ENCODE data around the gene MDM1.

Gene MDM1

DNA sequence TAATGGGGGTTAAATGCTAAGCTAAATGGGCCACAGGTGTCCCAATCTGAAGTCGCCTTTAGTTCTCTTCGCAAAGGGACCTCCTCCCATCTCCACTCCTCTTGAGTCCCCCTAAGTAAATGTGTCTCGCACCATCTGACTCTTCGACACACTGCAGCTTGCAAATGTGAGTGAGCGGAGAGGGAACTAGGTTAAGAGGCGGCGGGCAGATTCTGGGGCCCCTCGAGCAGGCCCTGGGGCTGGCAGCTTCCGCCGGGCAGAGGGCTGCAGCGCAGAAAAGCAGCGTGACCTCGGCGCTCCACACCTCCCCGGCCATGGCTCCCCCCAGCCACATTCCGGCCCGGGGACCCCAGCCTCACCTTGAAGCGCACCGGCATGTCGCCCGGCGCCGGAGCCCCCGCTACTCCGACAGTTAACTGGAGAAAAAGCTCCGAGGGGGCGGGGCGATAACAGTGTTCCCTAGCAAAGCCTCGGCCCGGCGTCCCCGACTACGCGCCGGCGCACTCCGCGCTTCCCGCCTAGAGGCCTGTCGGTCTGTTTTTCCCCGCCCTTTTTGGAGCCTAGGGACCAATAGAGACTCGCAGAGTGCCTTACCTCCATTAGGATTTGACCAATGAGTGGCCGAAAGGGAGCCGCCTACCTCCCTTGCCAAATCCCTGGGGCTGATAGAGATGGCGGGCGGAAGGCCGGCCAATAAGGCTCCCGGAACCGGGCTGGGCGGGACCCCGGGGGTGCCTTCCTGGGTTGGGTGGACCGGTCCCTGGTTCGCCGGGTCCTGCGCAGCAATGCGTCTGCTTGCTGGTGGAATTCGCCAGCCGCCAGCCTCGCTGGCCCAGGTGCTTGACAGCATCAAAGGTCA, at the start of gene MDM1:
MDM1 (minus strand) TSS at position 494 of the 859 bp plus-strand sequence; CDS start at position 377, 117 bp downstream.
- Histone ChIP-seq H3K9me3 (ENCODE audit: control insufficient read depth, insufficient read depth, low read length) (no peaks in the 10 kb centered on the region), H3K27ac (ENCODE audit: low read length) (no peak within 1 kb of the TSS), H3K36me3 (ENCODE audit: control insufficient read depth, insufficient read depth, low read length) (no peaks in the 10 kb centered on the region), H3K27me3 (ENCODE audit: control insufficient read depth, insufficient read depth, low read length) (no peaks in the 10 kb centered on the region), H3K4me3 (ENCODE audit: low read length) (peak within 1 kb of the TSS; percentile 86), H3K4me1 (ENCODE audit: control insufficient read depth, insufficient read depth, low read length) (peaks cover 2% of the 10 kb centered on the region; the same call in 1 of the 2 replicates)
- DNase-seq (ENCODE audit: low read depth, low spot score) = peak; percentile 94
- WGBS (ENCODE audit: insufficient coverage, insufficient read length) = no CpG with 5 or more reads among the region's 59 CpGs

DNA sequence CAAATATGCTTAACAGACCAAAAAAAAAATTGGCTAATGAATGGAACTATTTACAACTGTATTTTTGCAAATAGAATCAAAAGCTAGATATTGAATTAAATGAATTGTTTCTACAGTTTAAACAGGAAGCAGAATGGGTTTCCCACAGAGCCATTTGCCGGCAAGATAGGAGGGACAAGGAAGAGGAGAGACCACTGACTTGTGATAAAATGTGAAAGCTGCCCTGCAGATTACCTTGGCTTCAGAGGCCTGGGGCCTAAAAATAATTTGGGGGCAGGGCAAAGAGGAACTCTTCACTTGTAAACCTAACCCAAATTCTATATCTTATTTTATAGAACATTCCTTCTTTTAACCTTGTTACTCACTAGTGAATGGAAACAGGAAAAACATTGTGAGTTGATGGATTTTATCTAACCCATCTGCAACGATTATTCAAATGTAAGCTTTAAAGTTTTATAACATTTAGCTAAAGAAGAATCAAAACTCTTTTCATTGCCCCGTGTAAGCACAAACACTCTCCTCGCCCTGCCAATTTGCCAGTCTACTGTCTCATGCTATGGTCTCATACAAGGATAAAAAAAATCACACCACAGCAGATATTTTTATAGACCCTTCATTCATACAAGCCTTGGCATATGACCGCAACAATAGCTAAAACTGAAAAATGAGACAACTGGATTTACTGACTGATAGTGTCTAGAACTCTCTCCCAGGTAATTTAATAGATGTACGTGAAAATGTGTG, 49.5 kb upstream of the MDM1 start:
- Histone ChIP-seq H3K4me1 (ENCODE audit: control insufficient read depth, insufficient read depth, low read length) (no peaks in the 10 kb centered on the region), H3K4me3 (ENCODE audit: low read length) (no peak overlapping the region), H3K27me3 (ENCODE audit: control insufficient read depth, insufficient read depth, low read length) (no peaks in the 10 kb centered on the region), H3K27ac (ENCODE audit: low read length) (no peak overlapping the region), H3K36me3 (ENCODE audit: control insufficient read depth, insufficient read depth, low read length) (no peaks in the 10 kb centered on the region), H3K9me3 (ENCODE audit: control insufficient read depth, insufficient read depth, low read length) (no peaks in the 10 kb centered on the region)
- no peak for DNase-seq (ENCODE audit: low read depth, low spot score)
- WGBS (ENCODE audit: insufficient coverage, insufficient read length) = no CpG with 5 or more reads among the region's 6 CpGs

DNA sequence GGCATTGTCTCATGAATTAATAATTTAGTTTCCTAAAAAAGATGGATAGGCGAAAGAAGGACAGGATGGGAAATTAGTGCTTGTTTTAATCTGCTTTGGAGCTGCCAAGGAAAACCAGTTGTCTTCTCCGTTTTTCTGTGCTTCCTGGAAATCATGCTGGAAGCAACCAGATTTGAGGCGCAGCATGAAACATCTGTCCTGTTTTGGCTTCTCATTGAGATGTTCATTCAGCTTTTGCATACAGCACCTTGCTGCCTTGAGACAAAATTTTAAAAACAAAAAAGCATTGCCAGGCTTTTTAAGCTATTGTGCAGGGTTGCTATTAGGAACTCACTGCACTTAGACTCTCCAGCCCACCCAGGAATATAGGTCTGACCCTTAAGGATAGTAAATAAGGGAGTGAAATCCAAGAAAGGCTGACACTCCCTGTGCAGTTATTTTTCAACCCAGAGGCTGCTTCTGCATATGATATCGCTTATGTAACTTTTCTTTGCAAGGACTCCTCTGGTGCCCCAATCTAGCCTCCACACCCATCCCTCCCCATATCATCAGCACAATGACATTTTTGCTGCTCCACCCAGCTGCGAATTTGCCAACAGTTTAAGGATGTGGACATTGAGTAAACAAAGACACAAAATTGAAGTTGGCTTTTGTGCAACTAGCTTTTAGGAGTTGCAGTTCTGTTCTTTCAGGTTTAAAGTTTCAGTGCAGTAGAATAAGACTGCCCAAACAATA, 46.9 kb upstream of the MDM1 start:
- DNase-seq (ENCODE audit: low read depth, low spot score) = no peak
- H3K27me3 ChIP-seq (ENCODE audit: control insufficient read depth, insufficient read depth, low read length) = no peaks in the 10 kb centered on the region
- no CpG with 5 or more reads among the region's 5 CpGs for WGBS (ENCODE audit: insufficient coverage, insufficient read length)
- no peaks in the 10 kb centered on the region for H3K9me3 ChIP-seq (ENCODE audit: control insufficient read depth, insufficient read depth, low read length)
- H3K27ac ChIP-seq (ENCODE audit: low read length) = no peak overlapping the region
- no peak overlapping the region for H3K4me3 ChIP-seq (ENCODE audit: low read length)
- H3K4me1 ChIP-seq (ENCODE audit: control insufficient read depth, insufficient read depth, low read length) = no peaks in the 10 kb centered on the region
- no peaks in the 10 kb centered on the region for H3K36me3 ChIP-seq (ENCODE audit: control insufficient read depth, insufficient read depth, low read length)

DNA sequence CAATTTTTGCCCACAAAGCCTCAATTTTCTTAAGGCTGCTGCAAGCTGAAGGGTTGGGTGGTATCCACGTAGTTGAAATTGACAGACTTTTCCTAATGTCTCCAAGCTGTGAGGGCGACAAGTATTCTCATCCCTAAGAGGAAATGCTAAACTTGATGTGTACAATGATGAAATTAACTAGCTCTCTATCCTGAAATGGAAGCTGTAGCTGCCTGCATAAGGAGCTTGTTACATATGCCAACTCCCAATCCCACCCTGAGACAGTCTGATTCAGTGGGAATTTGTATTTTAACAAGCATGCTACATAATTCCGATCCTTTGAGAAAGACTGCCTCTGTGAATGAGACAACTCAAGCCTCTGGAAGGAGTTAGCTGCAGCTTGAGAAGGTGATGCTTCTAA, 45.7 kb upstream of the MDM1 start:
- no CpG with 5 or more reads among the region's 3 CpGs for WGBS (ENCODE audit: insufficient coverage, insufficient read length)
- Histone ChIP-seq H3K27ac (ENCODE audit: low read length) (no peak overlapping the region), H3K36me3 (ENCODE audit: control insufficient read depth, insufficient read depth, low read length) (no peaks in the 10 kb centered on the region), H3K27me3 (ENCODE audit: control insufficient read depth, insufficient read depth, low read length) (no peaks in the 10 kb centered on the region), H3K4me3 (ENCODE audit: low read length) (no peak overlapping the region), H3K9me3 (ENCODE audit: control insufficient read depth, insufficient read depth, low read length) (no peaks in the 10 kb centered on the region), H3K4me1 (ENCODE audit: control insufficient read depth, insufficient read depth, low read length) (no peaks in the 10 kb centered on the region)
- no peak for DNase-seq (ENCODE audit: low read depth, low spot score)

DNA sequence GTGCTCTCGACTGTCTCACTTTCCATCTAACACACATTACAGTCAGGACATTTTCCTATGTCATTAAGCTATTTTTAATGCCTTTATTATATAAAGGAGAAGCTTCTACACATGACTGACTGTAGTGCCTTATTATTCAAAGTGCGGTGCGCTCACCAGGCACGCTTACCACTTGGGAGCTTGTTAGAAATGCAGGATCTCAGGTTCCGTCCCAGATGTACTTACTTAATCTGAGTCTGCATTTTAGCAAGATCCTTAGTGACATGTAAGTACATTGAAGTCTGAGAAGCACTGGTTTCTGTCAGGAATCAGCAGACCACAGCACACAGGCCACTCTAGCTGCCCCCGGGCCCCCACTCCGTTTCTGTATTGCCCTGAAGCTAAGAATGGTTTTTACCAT, 44.7 kb upstream of the MDM1 start:
- no peak overlapping the region for H3K27ac ChIP-seq (ENCODE audit: low read length)
- H3K27me3 ChIP-seq (ENCODE audit: control insufficient read depth, insufficient read depth, low read length) = no peaks in the 10 kb centered on the region
- no peaks in the 10 kb centered on the region for H3K9me3 ChIP-seq (ENCODE audit: control insufficient read depth, insufficient read depth, low read length)
- H3K36me3 ChIP-seq (ENCODE audit: control insufficient read depth, insufficient read depth, low read length) = no peaks in the 10 kb centered on the region
- no peaks in the 10 kb centered on the region for H3K4me1 ChIP-seq (ENCODE audit: control insufficient read depth, insufficient read depth, low read length)
- no peak for DNase-seq (ENCODE audit: low read depth, low spot score)
- no peak overlapping the region for H3K4me3 ChIP-seq (ENCODE audit: low read length)
- no CpG with 5 or more reads among the region's 7 CpGs for WGBS (ENCODE audit: insufficient coverage, insufficient read length)

DNA sequence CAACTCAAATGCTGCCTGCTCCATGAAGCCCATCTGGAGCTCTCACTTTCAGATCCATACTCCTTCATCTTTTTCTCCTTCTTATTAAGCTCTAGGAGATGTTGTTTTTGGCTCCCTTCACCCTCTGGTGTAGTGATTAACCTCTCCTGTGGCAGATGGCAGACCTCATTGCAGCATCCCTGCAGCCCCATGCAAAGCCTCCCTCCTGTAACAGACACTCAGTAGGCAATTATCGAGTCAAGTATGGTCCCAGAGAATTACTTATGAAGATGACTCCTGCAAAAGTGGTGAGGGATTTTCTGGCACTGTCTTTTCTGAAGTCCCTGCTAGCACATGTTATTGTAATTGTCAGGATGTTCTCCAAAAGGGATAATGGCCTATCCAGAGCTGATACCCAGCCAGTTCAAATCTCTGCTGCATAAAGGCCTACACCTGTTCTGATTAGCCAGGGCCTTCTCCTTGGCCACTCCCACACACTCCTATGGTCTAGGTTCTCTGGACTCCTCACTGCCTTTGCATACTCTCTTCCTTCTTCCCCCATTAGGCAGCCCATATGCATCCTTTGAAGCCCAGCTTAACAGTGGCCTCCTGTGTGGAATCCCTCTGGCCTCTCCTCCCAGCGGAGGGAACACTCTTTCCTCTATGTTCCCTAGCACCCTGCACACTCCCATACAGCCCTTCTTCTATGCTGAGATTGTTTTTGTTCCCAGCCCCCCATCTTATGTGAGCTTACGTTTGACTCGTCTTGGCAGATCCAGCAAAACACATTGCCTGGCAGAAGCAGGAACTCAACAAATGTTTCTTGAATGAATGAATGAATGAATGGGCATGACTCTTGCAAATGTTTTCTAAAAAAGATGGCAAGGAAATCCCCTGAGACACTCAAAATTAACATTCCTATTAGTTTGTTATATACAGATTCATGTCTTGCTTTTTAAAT, 43.9 kb upstream of the MDM1 start:
- H3K9me3 ChIP-seq (ENCODE audit: control insufficient read depth, insufficient read depth, low read length) = no peaks in the 10 kb centered on the region
- WGBS (ENCODE audit: insufficient coverage, insufficient read length) = no CpG with 5 or more reads among the region's 4 CpGs

DNA sequence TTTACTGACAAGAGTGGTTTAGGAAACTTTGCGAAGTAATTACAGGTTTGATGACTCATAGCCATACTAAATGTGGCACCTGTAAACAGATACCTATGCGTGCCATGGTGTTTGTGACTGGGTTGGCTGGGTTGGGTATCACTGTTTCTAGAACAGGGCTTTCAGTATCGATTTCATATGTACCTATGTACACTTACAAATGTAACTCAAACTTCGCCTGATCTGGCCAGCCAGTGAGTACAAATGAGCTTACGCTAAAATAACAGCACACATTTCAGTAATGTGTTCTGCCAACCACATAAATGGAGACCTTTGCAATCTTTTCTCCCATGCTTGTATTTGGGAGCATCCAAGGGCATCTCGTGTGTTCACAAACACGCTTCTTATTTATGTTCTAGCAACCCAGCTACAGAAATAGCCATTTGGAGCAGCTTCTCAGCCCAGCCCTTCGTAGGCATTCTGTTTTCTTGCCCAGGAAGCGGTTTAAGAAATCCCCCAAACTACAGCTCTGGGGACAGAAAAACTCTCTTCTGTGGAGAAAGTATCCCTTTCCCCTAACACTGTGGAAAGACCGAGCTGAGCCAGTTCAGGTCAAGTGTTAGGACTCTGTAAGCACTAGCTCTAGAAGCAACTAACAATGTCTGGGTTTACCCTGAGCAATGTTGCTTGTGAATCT, 42.3 kb upstream of the MDM1 start:
- Histone ChIP-seq H3K9me3 (ENCODE audit: control insufficient read depth, insufficient read depth, low read length) (no peaks in the 10 kb centered on the region), H3K27ac (ENCODE audit: low read length) (no peak overlapping the region), H3K4me3 (ENCODE audit: low read length) (no peak overlapping the region), H3K36me3 (ENCODE audit: control insufficient read depth, insufficient read depth, low read length) (no peaks in the 10 kb centered on the region), H3K27me3 (ENCODE audit: control insufficient read depth, insufficient read depth, low read length) (no peaks in the 10 kb centered on the region), H3K4me1 (ENCODE audit: control insufficient read depth, insufficient read depth, low read length) (no peaks in the 10 kb centered on the region)
- WGBS (ENCODE audit: insufficient coverage, insufficient read length) = no CpG with 5 or more reads among the region's 10 CpGs
- no peak for DNase-seq (ENCODE audit: low read depth, low spot score)

More for the DNA sequence above, 43.9 kb upstream of the MDM1 start:
- DNase-seq (ENCODE audit: low read depth, low spot score) = no peak
- Histone ChIP-seq H3K4me1 (ENCODE audit: control insufficient read depth, insufficient read depth, low read length) (no peaks in the 10 kb centered on the region), H3K4me3 (ENCODE audit: low read length) (no peak overlapping the region), H3K27ac (ENCODE audit: low read length) (no peak overlapping the region), H3K36me3 (ENCODE audit: control insufficient read depth, insufficient read depth, low read length) (no peaks in the 10 kb centered on the region), H3K27me3 (ENCODE audit: control insufficient read depth, insufficient read depth, low read length) (no peaks in the 10 kb centered on the region)

GRCh38 chr12:68370667-68371066, 38.5 kb upstream of the MDM1 start:
- Histone ChIP-seq H3K36me3 (ENCODE audit: control insufficient read depth, insufficient read depth, low read length) (no peaks in the 10 kb centered on the region), H3K4me3 (ENCODE audit: low read length) (no peak overlapping the region), H3K9me3 (ENCODE audit: control insufficient read depth, insufficient read depth, low read length) (no peaks in the 10 kb centered on the region), H3K27me3 (ENCODE audit: control insufficient read depth, insufficient read depth, low read length) (no peaks in the 10 kb centered on the region), H3K27ac (ENCODE audit: low read length) (no peak overlapping the region), H3K4me1 (ENCODE audit: control insufficient read depth, insufficient read depth, low read length) (no peaks in the 10 kb centered on the region)
- no CpG with 5 or more reads among the region's 3 CpGs for WGBS (ENCODE audit: insufficient coverage, insufficient read length)
- DNase-seq (ENCODE audit: low read depth, low spot score) = no peak

DNA sequence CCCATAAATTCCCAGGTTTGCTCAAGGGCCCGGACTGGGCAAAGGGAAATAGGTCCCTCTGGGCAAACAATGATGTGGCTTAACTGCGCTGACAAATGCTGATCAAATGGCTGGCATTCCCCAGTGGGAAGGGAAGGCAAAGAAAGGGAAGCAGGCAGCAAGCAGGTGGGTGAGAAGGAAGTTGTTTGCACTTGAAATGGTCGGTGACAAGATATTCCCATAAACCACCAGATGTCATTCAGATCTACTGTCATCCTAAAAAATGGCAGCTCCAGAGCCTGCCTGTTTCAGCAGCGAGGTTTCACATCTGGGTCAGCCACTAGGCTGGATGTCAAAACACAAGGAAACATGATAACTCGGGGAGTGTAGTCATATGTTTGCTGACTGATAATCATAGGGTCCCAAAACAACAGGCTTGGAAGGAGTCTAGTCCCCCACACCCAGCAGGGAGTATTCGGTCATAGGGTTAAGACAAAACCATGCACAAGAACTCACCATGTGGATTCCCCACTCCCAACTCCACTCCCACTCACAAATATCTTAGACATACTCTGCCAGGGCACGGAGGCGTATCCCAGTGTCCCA, 37.9 kb upstream of the MDM1 start:
- Histone ChIP-seq H3K4me1 (ENCODE audit: control insufficient read depth, insufficient read depth, low read length) (peaks cover 1% of the 10 kb centered on the region; the same call in 1 of the 2 replicates), H3K27ac (ENCODE audit: low read length) (no peak overlapping the region), H3K27me3 (ENCODE audit: control insufficient read depth, insufficient read depth, low read length) (no peaks in the 10 kb centered on the region), H3K36me3 (ENCODE audit: control insufficient read depth, insufficient read depth, low read length) (no peaks in the 10 kb centered on the region), H3K4me3 (ENCODE audit: low read length) (no peak overlapping the region), H3K9me3 (ENCODE audit: control insufficient read depth, insufficient read depth, low read length) (no peaks in the 10 kb centered on the region)
- DNase-seq (ENCODE audit: low read depth, low spot score) = no peak
- WGBS (ENCODE audit: insufficient coverage, insufficient read length) = no CpG with 5 or more reads among the region's 8 CpGs

All from iPS DF 6.9 (cell line).